EL (cell line): ENCODE measurements around the gene PITPNC1.
"Not testable (repeated sequence)": the region's sequence is repeated elsewhere in the genome, so short reads cannot be mapped to it uniquely, and the experiment has no call there.

Source experiments
- DNase-seq: peaks from one replicate; pipeline ENCODE4 v3.0.0-alpha.2; 2016

The PITPNC1 gene

GRCh38 chr17:67702861-67703260 lies 325.8 kb downstream of the PITPNC1 start:
- not testable (repeated sequence) for DNase-seq

DNA sequence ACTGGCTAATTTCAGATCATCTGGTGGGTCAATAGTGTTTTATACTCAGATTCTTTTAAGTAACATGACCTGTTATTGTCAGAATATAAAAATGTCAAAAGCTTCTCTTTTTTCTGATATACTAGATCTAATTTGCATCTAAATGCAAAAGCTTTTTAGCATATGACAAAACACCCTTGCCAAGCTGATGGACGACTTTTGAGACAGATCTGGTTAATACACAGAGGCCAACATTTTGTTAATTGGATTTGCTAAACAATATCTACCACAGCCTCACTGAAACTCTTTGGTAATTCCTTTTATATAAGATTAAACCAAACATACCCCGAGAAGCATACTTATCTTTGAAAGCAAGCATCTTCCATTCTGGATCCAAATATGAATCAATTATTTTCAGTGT lies 330.4 kb downstream of the PITPNC1 start:
- DNase-seq: no peak

DNA sequence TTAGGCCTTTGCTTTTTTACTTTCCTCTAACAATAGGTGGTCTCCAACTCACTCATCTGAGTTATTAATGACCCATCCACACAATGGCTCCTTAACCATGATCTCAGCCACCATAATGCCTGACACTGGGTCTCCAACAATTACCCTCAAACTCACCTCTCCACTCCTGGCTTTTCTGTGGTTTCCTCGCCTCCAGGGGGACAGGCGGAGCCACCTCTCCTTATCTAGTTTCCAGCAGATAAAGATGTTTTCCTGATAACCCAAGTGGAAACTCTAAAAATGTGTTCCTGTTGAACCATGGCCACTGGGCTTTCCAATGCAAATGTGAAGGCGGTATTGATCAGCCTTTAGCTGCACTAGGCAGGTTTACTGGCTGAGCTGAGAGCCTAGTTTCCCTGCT lies 331.3 kb downstream of the PITPNC1 start:
- DNase-seq: no peak

- DNase-seq: no peak
Measured at GRCh38 chr17:67711916-67712315, 334.8 kb downstream of the PITPNC1 start.

GRCh38 chr17:67712375-67712774 lies 335.3 kb downstream of the PITPNC1 start:
- no peak for DNase-seq

DNA sequence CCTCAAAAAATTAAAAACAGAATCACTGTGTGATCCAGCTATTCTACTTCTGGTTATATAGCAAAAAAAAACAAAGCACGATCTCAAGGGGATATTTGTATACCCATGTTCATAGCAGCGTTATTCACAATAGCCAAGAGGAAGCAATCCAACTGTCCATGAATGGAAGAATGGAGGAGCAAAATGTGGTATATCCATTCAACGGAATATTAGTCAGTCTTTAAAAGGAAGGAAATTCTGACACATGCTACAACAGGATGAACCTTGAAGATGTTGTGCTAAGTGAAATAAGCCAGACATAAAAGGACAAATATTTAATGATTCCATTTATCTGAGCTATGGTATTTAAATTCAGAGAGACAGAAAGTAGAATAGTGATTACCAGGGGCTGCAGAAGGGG lies 336.1 kb downstream of the PITPNC1 start:
- DNase-seq: no peak

- DNase-seq: no peak
Measured at GRCh38 chr17:67716405-67716798, 339.3 kb downstream of the PITPNC1 start.

DNA sequence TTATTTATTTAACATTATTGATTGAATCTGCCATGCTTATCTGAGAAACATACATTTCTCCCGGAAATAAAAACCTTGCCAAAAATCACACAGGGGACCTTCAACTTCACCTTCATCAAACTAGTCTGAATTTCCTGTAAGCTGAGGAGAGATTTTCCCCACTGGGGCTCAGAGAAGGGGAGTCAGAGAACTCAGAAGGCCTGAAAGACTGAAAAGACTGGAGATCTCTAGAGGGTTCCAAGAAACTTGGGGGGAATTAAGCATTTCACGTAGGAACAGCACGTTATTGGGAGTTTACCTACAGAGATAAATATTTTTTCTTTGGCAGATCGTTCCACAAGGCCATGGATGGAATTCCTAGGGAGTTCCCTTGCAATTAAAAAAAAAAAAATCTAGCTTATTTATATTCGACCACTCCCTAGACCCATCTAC lies 340.1 kb downstream of the PITPNC1 start:
- DNase-seq: no peak

- DNase-seq: peak; percentile 98
Measured at GRCh38 chr17:67717624-67718324, 340.7 kb downstream of the PITPNC1 start, which contains the start of gene NOL11. Gene NOL11, plus strand, starts transcription at chr17:67717936. Its CDS starts 12 bp downstream, at chr17:67717948.

DNA sequence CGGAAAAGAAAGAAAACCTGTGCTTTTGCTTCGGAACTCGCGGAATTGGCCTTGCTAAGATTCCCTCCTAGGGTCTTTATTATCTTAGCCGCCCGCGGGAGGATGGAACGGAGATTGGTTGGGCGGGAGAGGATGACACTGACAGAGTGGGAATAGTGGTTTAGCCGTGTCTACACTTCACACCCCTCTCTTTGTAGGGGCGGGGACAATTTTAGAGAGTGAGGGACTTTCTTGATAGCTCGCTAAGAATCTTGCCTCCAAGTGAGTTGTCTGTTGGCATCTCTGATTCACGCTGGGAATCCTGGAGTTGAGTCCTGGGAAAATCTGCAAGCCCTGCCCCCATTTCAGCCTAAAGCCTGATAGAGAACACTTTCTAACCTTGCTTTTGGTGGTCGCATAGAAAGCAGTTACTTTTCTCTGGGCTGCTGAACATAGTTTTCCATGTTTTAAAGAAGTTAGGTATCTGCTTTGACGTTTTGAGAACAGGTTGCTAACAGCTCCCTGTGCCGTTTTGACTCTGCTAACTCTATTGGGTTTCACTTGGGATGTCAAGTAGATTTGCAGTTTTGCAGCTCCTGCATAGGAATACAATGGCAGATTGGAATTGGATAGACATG lies 341.4 kb downstream of the PITPNC1 start:
- peak; percentile 63 for DNase-seq

DNA sequence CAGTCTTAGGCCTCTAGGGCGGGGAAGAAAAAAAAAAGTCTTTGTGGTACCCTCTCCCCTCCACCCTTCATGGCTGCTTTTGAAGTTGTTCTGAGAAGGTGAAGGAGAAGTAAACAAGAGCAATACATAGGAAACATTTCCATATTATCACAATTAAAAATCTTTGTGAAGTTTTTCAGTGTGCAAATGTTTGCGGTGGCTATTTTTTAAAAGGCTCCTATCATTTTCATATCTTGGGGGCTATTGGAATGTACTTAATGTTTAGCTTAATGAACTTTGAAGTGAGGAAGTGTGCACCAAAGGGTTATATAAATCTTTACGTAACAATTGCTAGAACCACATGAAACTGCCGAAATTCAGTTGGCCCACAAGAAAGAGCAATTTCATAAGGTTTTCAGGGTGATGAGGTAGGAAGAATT lies 348.3 kb downstream of the PITPNC1 start:
- DNase-seq: no peak

- DNase-seq: no peak
Measured at GRCh38 chr17:67725807-67726206, 348.7 kb downstream of the PITPNC1 start.

GRCh38 chr17:67727152-67728039 lies 350.3 kb downstream of the PITPNC1 start:
- not testable (repeated sequence) for DNase-seq

DNA sequence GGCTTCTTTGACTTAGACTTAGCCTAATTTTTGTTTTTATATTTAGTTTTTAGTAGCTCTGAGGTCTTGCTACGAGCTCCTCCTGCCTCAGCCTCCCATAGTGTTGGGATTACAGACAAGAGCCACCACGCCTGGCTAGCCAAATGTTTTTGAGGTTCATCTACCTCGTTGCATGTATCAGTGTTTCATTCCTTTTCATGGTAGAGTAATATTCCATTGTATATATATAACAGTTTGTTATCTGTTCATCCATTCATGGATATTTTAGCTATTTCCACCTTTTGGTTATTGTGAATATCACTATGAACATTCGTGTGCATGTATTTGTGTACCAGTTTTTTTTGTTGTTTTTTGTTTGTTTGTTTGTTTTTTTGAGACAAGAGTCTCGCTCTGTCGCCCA lies 352.8 kb downstream of the PITPNC1 start:
- no peak for DNase-seq

GRCh38 chr17:67730731-67731130 lies 353.6 kb downstream of the PITPNC1 start:
- DNase-seq: no peak

GRCh38 chr17:67733449-67733848 lies 356.4 kb downstream of the PITPNC1 start:
- no peak for DNase-seq

DNA sequence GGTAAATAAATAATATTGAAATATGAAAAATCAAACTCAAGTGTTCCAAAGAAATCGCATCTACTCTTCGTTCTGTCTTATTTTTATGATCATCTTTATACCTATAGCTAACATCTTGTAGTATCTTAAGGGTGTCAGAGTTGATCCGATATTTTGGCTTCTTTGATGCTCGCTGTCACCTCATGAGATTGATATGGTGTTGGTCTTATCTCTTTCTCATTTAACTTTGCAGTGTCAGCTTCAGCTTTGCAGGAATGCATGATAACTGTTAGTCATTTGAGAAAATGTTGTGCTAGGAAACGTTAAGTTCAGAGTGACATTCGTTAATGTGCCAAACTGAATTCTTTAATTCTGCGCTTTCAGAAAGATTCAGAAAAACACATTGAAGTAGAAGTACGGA lies 360.1 kb downstream of the PITPNC1 start:
- DNase-seq: no peak

DNA sequence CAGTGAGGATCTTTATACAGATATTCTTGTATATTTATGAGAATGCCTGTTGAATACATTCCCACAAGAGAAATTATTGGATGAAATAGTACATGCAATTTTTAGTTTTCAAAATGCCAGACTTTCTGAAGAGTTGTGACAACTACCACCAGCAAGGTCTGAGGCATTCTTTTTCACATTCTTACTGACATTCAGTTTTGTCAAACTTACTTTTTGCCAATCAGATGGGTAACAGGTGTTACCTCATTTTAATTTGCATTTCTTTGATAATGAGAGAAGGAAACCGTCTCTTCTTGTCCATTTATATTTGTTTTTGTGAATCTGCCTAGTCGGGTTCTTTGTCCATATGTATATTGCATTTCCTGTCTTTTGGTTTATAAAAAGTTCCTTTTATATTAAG lies 364.9 kb downstream of the PITPNC1 start:
- no peak for DNase-seq
